ENCODE data around the gene CYP4B1. TPM values are rescaled to one million over a fixed set of nuclear protein-coding genes. Genes with fewer than 3 reads are reported as not detected.

Gene CYP4B1
- total RNA-seq, 1 donor from 2014 or later, result 74.4 TPM

DNA sequence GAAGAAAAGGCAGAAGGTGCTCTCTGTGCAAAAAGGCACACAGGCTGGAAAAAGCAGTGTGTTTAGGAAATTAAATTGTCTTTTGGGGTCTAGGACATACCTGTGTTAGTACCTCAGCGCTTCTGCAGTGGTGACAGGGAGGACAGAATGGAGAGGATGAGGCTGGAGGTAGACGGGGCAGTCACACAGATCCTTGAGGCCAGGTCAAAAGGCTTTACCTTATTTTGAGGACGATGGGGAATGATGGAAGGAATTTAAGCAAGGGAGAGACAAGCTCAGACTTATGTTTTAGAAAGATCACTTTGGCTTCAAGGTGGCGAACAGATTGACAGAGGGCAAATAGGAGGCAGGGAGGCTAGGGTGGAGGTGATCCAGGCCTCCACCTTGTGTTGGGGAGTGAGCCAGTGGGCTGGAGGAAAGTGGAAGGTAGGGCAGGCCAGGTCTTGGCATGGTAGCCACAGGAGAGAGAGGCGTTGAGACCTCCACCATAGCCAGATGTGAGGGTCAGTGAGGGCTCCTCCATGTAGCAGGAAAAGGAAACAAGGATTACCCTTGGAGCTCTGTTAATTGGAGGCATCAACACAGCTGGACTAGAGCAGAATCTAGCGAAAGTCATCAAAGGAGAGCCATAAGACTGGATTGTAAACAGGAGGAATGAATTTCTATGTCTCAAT, 4.2 kb downstream of the CYP4B1 start:
- Histone ChIP-seq H3K27me3 (no peaks in the 10 kb centered on the region), H3K4me3 (no peak overlapping the region), H3K4me1 (peaks cover 38% of the 10 kb centered on the region), H3K27ac (no peak overlapping the region), H3K9me3 (no peaks in the 10 kb centered on the region), H3K36me3 (no peaks in the 10 kb centered on the region)
- intact Hi-C loops (cut with DNase I), result no loop called here
- DNase-seq (ENCODE audit: extremely low spot score in 2 of 2), result peak; percentile 34 to 62
- TF ChIP-seq, protein P1, sequence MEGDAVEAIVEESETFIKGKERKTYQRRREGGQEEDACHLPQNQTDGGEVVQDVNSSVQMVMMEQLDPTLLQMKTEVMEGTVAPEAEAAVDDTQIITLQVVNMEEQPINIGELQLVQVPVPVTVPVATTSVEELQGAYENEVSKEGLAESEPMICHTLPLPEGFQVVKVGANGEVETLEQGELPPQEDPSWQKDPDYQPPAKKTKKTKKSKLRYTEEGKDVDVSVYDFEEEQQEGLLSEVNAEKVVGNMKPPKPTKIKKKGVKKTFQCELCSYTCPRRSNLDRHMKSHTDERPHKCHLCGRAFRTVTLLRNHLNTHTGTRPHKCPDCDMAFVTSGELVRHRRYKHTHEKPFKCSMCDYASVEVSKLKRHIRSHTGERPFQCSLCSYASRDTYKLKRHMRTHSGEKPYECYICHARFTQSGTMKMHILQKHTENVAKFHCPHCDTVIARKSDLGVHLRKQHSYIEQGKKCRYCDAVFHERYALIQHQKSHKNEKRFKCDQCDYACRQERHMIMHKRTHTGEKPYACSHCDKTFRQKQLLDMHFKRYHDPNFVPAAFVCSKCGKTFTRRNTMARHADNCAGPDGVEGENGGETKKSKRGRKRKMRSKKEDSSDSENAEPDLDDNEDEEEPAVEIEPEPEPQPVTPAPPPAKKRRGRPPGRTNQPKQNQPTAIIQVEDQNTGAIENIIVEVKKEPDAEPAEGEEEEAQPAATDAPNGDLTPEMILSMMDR (IDR thresholded peaks at IDR 0.05), result no peak
- TF ChIP-seq POLR2AphosphoS5 (IDR thresholded peaks at IDR 0.05; ENCODE audit: insufficient read depth in 1 of 2, low read depth in 1 of 2) (no peak), POLR2A (IDR thresholded peaks at IDR 0.05) (no peak)

GRCh38 chr1:46804027-46804889, 5.4 kb downstream of the CYP4B1 start:
- H3K4me1 ChIP-seq, result peaks cover 38% of the 10 kb centered on the region
- H3K36me3 ChIP-seq, result no peaks in the 10 kb centered on the region
- no peaks in the 10 kb centered on the region for H3K9me3 ChIP-seq
- no peaks in the 10 kb centered on the region for H3K27me3 ChIP-seq
- H3K4me3 ChIP-seq, result no peak overlapping the region
- DNase-seq (ENCODE audit: extremely low spot score in 2 of 2), result peak in 1 of 2 donors; percentile 74
- TF ChIP-seq, protein P1 (IDR thresholded peaks at IDR 0.05), result no peak
- TF ChIP-seq POLR2A (IDR thresholded peaks at IDR 0.05), result no peak
- no peak for TF ChIP-seq POLR2AphosphoS5 (IDR thresholded peaks at IDR 0.05; ENCODE audit: insufficient read depth in 1 of 2, low read depth in 1 of 2)
- intact Hi-C loops (cut with DNase I), result no loop called here
- no peak overlapping the region for H3K27ac ChIP-seq

DNA sequence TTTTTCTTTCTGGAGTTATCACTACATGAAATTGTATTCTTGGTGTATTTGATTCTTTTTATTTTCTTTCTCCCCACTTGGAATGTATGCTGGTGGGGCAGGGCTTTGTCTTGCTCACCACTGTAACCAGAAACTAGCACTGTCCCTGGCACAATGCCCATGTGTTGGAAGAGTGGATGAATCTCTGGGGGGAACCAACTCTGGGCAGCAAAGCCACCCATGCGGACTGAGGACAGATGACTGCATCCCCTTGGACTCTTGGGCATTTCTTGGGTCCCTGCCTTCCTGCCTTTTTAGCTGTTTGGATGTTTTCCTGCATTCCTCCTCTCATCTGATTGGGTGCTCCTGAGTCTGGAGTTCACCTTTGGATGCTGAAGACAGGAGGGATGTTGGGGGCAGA, 6.1 kb downstream of the CYP4B1 start:
- no peak overlapping the region for H3K4me3 ChIP-seq
- H3K9me3 ChIP-seq, result no peaks in the 10 kb centered on the region
- H3K27ac ChIP-seq, result no peak overlapping the region
- TF ChIP-seq, protein P1 (IDR thresholded peaks at IDR 0.05), result no peak
- TF ChIP-seq POLR2A (IDR thresholded peaks at IDR 0.05), result no peak
- no peak for TF ChIP-seq POLR2AphosphoS5 (IDR thresholded peaks at IDR 0.05; ENCODE audit: insufficient read depth in 1 of 2, low read depth in 1 of 2)
- H3K4me1 ChIP-seq, result peaks cover 38% of the 10 kb centered on the region
- no peaks in the 10 kb centered on the region for H3K36me3 ChIP-seq
- intact Hi-C loops (cut with DNase I), result no loop called here
- DNase-seq (ENCODE audit: extremely low spot score in 2 of 2), result peak in 1 of 2 donors; percentile 19
- H3K27me3 ChIP-seq, result no peaks in the 10 kb centered on the region

- no peak for DNase-seq (ENCODE audit: extremely low spot score in 2 of 2)
- intact Hi-C loops (cut with DNase I), result no loop called here
Observed at GRCh38 chr1:46805755-46806154, 6.9 kb downstream of the CYP4B1 start.

More at GRCh38 chr1:46805755-46806154, 6.9 kb downstream of the CYP4B1 start:
- H3K36me3 ChIP-seq, result no peaks in the 10 kb centered on the region
- TF ChIP-seq POLR2A (IDR thresholded peaks at IDR 0.05) (no peak), POLR2AphosphoS5 (IDR thresholded peaks at IDR 0.05; ENCODE audit: insufficient read depth in 1 of 2, low read depth in 1 of 2) (no peak)
- TF ChIP-seq, protein P1 (IDR thresholded peaks at IDR 0.05), result no peak
- H3K4me1 ChIP-seq, result peaks cover 38% of the 10 kb centered on the region
- H3K4me3 ChIP-seq, result no peak overlapping the region
- H3K9me3 ChIP-seq, result no peaks in the 10 kb centered on the region
- H3K27ac ChIP-seq, result peak overlapping the region; percentile 83
- H3K27me3 ChIP-seq, result no peaks in the 10 kb centered on the region
